ENCODE measurements around the gene C20orf96.
"Not testable (repeated sequence)": the region's sequence is repeated elsewhere in the genome, so short reads cannot be mapped to it uniquely, and the experiment has no call there.

Gene C20orf96, protein sequence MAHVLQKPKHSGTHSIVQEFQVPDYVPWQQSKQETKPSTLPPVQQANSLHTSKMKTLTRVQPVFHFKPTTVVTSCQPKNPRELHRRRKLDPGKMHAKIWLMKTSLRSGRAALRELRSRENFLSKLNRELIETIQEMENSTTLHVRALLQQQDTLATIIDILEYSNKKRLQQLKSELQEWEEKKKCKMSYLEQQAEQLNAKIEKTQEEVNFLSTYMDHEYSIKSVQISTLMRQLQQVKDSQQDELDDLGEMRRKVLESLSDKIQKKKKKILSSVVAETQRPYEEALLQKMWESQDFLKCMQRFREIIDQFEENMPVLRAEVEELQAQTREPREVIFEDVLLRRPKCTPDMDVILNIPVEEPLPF

GRCh38 chr20:290084-290831 is at the start of gene C20orf96:
TSS of gene C20orf96 (minus strand) at chr20:290750. CDS start at chr20:290610, 140 bp downstream.
- DNase-seq = peak; percentile 66

- DNase-seq = not testable (repeated sequence)
Measured at GRCh38 chr20:336040-336439, 45.5 kb upstream of the C20orf96 start.

DNA sequence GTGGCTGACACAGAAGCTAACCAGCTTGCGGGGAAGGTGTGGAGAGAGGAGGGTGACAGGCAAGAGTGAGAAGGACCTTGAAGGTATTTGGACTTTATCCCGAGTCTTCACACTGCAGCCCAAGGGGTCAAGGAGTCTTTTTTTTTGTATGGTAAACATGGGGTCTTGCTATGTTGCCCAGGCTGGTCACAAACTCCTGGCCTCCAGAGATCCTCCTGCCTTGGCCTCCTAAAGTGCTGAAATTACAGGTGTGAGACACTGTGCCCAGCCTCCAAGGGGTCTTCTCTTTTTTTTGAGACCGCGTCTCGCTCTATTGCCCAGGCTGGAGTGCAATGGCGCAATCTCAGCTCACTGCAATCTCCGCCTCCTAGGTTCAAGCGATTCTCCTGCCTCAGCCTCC is 44.0 kb upstream of the C20orf96 start:
- DNase-seq = no peak

- DNase-seq = peak; percentile 24
Measured at GRCh38 chr20:330233-331149, 39.9 kb upstream of the C20orf96 start.

- DNase-seq = no peak
Measured at GRCh38 chr20:329851-330232, 39.3 kb upstream of the C20orf96 start.

- DNase-seq = no peak
Measured at GRCh38 chr20:328975-329695, 38.6 kb upstream of the C20orf96 start.

DNA sequence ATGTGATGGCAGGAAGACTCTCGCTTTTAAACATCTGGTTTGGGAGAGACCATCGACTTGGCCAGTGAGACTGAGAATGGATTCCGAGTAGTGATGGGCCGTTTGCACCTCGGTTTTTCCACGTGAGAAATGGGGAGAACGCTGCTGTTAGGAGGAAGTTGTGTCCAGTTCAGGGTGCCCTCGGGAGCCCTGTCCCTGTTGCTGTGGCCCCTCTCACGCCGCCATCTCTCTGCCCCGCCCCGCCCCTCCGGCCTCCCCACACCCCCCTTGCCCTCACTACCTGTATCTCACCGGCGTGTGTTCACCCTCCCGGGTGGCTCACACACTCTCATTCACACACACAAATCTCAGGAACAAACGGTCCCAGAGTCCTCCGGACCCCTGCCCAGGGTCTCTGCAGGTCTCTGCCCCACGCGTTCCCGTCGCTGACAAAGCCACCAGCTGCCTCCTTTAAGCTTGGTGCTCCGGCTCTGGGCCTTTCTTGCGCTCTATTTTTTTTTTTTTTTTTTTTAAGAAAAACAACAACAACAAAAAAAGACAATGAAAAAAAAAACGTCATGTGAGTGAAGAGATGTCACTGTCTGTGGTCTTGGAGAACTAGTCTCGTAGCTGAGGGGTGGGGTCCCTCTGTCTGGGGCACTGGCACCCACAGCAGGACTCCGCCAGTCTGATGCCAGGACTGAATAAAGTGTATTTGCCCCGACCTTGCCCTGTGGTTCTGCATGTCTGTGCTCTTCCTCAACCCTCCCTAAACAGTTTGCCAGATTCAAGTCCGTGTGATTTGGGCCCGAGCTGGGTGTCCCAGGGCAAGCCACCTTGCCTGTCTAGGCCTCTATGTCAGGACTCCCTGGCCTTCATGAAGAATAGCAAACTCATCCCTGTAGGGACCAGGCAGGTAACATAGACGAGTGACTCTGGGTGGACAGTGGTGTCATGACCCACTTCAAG is 37.8 kb upstream of the C20orf96 start:
- no peak for DNase-seq

DNA sequence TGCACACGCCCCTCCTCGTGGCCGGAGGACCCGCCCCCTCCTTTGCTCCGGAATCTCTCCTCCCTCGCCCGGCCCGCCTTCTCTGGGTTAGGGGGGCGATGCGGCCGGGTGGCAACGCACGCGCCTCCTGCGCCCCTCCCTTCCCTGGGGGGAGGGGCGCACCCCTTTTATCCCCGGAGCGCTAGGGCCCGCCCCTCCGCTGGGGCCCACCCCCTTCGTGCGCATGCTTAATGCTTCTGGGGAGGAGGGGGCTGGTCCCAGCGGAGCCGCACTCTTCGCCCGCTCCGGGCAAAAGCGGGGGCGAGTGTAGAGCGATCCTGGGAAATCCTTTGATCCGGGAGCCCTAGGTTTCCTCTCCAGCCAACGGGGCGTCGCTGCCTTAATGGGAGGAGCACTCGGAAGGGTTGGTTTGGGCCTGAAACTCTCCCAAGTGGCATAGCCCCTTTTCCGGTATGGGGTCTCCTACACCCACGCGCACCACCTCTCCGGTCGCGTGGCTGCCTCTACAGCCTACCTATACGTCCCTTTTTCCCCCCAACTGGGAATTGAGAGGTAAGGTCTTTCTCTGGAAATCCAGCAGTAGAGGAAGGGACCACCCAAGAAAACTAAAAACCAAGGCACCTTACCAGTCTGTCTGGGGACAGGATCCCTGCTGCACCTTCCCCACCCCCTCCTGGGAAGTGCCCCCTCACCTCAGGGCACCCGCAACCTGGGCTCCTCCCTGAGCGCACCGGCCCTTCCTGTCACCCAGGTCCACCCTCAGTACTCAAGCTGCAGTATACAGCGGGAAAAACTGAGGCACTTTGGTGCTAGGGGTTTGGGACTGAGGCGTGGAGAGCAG is 36.9 kb upstream of the C20orf96 start:
- peak; percentile 82 for DNase-seq

GRCh38 chr20:326645-327185 is 36.2 kb upstream of the C20orf96 start:
- no peak for DNase-seq

- DNase-seq = peak; percentile 34
Measured at GRCh38 chr20:325889-326644, 35.5 kb upstream of the C20orf96 start.

- DNase-seq = peak; percentile 87
Measured at GRCh38 chr20:325045-325888, 34.7 kb upstream of the C20orf96 start, which contains the start of gene SOX12. TSS of gene SOX12 (plus strand) at chr20:325552. CDS start at chr20:325925, 373 bp downstream.

DNA sequence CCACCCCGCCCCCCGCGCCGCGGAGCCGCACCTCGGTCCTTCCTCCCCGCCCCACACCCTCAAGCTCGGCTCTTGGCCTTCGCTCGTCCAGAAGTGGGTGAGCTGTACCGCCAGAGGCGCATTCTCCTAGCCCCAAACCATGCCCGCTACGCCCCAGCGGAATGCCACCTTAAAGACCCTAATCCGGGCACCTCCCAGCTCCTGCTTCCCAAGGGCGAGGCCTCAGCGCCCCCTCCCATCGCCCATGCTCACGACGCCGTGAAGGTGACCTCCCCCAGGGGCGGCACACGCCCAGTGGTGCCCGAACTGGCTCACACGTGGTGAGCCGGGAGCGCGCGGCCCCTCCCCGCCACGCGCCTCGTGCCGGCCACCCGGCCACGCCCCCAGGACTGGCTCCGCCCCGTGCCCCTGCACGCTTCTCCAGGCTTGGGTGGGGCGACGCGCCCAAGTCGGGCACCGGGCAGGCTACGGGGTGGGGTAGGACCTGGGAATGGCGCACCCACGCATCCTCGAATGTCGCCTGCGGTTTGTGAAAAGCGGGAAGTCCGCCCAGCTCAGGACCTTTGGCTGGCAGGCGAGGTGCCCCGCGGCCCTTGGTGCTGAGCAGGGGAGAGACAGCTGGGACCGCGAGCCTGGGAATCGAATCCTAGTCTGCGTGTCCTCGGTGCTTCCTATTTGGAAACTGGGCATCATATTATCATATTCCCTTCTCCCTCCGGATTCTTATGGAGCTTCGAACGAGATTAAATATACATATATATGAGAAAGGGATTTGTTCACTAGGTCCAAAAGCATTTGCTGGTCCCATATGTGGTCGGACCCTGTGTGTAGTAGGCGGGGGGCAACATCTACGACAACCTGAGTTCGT is 33.9 kb upstream of the C20orf96 start:
- DNase-seq = peak; percentile 71

DNA sequence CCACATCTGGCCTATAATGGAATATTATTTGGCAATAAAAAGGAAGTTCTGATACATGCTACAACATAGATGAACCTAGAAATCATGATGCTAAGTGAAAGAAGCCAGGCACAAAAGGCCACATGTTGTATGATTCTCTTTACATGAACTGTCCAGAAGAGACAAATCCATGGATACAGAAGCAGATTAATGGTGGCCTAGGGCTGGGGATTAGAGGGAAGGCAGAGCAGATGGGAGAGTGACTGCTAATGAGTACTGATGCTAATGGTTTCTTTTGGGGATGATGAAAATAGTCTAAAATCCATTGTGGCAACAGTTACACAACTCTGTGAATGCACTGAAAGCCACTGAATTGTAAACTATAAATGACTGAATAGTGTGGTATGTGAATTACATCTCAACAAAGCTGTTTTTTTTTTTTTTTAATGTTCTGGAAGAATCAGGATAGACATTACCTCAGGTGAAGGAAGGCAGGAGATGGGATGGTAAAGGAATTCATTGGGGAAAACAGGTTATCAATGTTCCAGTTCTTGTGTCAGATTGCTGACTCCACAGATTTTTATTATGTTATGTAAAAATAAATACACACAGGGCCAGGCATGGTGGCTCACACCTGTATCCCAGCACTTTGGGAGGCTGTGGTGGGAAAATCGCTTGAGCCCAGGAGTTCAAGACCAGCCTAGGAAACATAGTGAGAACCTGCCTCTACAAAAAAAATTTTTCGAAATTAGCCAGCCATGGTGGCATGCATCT is 25.9 kb upstream of the C20orf96 start:
- no peak for DNase-seq

DNA sequence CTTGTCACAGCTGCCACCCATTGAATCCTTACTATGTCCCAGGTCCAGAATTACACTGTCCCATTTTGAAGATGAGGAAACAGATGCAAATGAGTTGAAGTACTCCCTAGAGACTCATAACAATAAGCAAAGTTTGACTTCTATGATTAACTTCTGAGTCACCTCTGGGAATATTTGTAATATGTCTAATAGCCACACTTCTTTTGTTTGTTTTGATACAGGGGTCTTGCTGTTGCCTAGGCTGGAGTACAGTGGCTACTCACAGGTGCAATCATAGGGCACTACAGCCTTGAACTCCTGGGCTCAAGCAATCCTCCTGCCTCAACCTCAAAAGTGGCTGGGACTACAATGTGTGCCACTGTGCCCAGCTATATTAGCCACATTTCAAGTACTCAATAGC is 23.4 kb upstream of the C20orf96 start:
- no peak for DNase-seq

DNA sequence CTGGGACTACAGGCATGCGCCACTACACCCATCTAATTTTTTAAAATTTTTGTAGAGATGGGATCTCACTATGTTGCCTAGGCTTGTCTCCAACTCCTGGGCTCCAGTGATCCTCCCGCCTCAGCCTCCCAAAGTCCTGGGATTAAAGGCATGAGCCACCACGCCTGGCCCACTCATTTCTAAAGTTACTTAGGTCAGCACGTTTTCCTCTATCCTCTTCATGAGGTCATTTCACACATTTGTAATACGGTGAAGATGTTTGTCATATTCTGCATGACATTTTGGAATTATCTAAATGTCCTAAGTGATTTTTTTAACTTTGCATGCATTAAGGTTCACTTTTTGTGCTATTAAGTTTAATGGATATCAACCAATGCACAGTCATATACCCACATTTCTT is 22.9 kb upstream of the C20orf96 start:
- DNase-seq = no peak

- no peak for DNase-seq
Measured at GRCh38 chr20:312866-313265, 22.3 kb upstream of the C20orf96 start.
